Activated CD4-positive, alpha-beta T cell treated with anti-CD3 and anti-CD28 coated beads for 4 hours (primary cell): ENCODE data around the gene CLDN7.

Experiments
- DNase-seq, 2 donors: peaks; one replicate each; pipeline ENCODE4 v3.0.0-alpha.2; 2020

CLDN7 gene, protein sequence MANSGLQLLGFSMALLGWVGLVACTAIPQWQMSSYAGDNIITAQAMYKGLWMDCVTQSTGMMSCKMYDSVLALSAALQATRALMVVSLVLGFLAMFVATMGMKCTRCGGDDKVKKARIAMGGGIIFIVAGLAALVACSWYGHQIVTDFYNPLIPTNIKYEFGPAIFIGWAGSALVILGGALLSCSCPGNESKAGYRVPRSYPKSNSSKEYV

DNA sequence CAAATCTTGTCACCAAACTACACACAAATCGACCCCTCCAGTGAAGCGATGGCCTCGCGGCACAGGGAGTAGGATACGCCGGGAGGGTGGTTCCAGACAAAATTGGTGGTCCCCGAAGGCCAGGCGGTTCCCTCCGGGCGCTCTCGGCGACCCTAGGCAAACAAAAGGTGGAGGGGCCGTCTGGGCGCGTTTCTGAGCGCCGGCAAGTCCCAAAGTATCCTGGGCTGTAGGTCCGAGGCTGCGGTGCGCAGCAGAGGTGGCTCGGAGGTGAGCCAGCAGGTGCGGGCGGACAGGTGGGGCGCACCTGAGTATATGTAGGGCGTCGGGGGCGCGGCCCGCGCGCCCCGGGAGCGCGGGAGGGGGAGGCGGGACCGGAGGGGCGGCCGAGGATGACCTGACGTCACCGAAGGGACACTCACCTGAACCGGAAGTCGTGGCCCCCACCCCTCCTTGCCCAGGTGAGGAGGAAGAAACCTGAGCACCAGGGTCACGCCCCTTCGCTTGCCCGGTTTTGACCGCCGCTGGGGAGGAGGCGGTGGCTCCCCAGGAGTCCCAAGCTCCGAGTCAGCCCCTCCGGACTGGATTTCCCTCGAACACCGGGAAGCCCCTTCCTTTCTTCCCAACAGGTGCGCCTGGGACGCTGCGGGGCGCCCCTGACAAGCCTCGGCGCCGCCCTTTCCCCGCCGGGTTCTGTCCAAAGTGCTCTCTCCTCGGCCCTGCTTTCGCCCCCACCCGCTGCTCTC is at the start of gene CLDN7:
Gene CLDN7, minus strand, starts transcription at position 287 of the 743 bp plus-strand sequence. CDS start 435 bp downstream, outside the sequence.
- no peak for DNase-seq

DNA sequence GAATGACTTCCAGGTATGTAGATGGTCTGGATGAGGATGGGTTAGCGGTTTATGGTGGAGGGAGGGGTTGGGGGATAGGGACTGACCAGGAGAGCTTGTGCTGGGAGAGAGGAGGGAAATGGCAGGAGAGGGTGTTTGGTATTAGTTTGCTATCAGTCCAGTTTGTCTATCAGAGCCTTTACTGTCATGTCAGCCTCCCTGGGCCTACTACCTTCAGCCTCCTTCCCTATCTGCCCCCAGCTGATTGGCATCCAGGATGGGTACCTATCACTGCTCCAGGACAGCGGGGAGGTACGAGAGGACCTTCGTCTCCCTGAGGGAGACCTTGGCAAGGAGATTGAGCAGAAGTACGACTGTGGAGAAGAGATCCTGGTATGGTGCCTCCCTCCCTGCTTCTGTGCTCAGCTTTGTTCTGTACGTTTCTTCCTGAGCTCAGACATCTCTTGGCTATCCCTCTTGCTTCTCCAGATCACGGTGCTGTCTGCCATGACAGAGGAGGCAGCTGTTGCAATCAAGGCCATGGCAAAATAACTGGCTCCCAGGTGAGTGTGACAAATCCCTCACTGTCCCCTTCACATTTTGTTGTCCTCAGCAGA is 48.9 kb upstream of the CLDN7 start:
- DNase-seq = no peak

DNA sequence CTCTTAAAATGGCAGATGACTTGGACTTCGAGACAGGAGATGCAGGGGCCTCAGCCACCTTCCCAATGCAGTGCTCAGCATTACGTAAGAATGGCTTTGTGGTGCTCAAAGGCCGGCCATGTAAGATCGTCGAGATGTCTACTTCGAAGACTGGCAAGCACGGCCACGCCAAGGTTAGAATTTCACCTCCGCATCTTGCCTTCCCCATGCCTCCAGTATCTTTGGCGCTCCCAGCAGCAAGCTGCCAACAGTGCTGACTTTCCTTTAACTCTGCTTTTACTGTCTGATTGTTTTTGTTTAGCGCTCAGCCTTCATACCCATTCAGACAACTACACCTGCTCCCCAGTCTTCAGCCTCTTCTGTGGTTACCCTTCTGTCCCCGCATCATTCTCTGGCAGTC is 47.4 kb upstream of the CLDN7 start:
- no peak for DNase-seq

DNA sequence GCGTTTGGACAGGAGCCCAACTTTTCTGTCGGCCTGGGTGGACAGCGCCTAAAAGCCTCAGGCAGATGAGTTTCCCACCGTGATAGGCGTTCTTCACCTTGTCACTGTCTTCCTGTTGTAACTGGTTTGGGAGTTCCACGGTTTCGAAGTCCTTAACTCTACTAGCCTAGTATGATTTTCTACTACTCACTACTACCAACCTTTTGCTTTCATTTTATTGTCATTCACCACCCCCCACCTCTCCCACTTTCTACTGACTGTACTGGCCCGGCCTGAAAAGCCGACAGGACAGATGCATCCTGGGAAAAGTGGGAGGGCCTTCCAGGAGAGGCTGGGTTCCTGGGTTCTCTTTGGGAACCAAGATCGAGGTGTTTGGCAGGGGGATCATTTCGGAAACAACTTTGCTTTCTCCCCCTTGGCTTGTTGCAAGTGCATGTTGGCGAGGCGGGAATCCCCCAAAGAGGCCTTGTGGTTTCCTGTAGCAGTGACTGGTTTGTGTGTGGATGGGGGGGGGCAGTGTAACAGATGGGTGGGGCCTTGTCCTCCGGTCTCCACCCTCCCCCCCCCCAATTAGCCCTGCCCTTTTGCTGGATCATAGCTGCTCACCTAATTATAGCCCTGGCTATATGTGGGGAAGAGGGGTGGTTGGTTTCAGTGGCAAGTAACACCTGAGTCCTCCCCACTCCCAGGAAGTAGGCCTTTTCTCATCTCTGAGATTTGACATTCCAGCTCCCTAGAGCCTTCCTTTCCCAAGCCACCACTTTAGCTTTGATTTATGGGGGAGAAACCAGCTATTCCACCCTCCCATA is 46.6 kb upstream of the CLDN7 start:
- peak; percentile 88 to 91 for DNase-seq

DNA sequence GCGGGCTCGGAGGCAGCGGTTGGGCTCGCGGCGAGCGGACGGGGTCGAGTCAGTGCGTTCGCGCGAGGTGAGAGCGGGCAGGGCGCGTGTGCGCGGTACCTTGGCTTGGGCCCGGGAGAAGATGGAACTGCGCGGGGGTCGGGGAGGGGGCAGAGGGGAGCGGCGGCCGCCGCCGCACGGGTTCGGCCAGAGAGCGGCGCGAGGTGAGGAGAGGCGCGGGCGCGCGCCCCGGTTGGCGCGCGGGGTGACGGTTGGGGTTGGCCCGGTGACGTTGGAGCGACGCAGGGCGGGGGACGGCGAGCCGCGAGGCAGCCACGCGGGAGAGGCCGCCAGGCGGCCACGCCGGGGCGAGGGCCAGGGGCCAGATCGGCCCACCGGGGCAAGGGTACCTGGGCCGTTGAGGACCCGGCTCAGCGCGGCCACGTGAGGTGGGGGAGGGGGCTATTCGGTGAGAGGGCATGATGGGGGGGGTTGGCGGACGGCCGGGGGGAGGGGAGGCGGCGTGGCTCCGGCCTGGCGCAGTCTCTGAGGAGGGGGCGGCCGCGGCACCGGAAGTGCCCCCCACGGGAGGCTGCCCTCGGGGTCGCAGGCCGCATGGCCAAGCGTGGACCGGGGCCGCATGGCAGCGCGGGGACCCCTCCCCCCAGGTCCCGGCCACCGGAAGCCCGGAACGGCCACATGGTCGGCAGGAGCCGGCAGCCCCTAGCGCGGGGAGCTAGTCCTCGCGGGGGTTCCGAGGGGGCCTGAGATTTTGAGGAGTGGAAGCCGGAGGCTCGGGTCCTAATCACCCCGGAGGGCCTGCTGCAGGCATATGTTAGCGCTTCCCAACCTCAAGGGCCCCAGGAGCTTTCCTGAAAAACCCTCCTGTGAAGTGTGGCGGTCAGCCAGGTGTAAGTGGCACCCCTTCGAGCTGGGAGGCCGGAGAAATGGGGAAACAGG is 45.7 kb upstream of the CLDN7 start:
- DNase-seq = peak; percentile 44 to 53

DNA sequence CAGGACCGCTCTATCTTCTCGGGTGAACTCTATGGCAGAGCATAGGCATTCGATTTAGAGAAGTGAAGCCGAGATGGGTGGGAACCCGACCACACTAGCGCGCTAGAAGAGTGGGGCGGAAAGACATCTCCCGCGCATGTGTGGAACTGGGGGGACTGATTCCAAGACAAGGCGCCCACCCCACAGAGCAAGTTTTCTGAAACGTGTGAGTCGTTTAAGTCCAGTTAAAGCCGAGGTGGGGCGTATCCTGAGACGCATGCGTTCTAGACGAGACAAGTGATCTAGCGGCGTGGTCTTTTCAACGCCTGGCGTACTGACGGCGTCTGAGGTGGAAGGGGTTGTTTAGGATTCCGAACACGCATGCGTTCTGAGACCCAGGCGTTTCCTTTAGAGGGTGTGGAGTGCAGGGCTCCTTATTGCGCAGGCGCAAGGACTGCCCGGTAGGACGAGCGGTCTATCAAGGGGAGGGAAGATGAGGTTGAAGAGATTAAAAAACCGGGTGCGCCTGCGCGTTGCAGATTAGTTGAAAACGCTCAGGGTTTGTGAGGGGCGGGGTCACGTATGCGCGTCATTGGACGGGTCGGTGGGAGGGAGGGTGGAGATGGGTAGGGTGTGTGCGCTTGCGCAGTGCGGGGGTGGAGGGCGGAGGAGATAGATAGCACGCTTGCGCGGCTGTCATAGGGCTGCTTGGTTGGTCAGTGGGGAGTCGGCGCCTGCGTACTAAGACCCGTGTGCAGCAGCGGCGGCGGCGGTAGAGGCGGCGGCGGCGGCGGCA is 44.8 kb upstream of the CLDN7 start, which contains the start of gene EIF5A:
Gene EIF5A, plus strand, starts transcription at position 718 of the 775 bp plus-strand sequence. CDS start 2,008 bp downstream, outside the sequence.
- peak; percentile 100 for DNase-seq

DNA sequence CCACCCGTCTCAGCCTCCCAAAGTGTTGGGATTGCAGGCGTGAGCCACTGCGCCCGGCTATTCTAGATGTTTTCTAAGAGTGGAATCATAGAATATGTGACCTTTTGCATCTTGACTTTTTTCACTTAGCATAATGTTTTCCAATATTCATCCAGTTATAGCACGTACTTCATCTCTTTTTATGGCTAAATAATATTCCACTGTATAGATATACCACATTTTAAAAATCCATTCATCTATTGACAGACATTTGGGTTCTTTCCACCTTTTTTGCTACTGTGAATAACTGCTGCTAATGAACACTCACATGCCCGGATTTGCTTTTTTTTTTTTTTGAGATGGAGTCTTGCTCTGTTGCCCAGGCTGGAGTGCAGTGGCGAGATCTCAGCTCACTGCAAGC is 41.9 kb upstream of the CLDN7 start:
- DNase-seq = no peak

DNA sequence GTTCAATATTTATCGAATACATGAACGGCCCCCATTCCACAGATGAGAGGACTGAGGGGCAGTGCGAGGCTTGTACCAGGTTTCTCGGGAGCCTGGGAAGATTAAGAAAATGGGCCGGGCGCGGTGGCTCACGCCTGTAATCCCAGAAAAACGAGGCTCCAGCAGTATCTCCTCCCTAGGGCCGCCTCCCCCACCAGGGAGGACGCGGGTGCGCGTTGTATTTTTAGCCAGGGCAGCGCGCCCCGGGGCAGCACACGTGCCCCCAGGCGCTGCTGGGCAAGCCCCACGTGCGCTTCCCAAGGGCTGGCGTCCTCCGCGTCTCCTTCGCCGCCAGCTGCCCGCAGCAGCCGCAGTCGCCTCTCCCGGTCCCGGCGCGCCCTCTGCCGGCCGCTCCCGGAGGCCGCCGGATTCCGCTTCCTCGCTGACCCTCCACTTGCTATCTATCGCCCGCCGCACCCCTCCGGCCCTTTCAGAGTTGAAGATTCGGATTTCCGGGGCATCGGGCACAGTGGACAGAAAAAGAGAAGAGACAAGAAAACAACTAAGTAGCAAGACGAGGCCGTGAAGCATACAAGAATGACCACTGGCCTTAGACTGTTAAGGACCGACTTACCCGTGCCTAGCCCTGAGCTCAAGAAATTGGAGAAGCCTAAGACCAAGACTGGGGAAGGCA is 34.0 kb upstream of the CLDN7 start:
- DNase-seq = peak; percentile 57 to 67

DNA sequence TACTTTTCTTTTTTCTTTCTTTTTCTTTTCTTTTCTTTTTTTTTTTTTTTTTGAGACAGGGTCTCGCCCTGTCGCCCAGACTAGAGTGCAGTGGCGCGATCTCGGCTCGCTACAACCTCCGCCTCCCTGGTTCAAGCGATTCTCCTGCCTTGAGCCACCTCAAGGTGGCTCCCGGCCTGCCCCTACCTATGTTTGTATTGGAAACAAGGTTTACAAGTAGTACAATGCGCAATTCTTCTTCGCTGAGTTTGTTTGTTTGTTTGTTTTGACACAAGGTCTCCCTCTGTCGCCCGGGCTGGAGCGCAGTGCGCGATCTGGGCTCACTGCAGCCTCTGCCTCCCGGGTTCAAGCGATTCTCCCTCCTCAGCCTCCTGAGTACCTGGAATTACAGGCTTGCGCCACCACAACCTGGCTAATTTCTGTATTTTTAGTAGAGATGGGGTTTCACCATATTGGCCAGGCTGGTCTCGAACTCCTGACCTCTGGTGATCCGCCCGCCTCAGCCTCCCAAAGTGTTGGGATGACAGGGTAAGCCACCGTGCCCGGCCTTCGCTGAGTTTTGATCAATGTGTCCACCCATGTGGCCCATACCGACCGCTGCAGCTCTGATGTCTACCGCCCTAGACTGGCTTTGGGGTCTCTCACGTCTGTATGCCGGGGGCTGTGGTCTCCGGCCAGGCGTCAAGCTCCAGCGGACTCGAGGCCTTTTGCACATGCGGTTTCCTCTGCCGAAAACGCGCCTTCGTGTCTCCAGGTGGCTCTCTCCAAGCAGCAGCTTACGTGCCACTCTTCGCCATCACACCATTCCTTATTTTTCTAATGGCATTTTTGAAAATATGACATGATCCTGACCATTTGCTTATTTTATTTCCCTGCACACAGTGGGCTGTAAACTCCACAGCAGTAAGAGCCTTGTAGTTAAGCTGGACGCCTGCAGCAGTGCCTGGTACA is 33.2 kb upstream of the CLDN7 start:
- DNase-seq = no peak

DNA sequence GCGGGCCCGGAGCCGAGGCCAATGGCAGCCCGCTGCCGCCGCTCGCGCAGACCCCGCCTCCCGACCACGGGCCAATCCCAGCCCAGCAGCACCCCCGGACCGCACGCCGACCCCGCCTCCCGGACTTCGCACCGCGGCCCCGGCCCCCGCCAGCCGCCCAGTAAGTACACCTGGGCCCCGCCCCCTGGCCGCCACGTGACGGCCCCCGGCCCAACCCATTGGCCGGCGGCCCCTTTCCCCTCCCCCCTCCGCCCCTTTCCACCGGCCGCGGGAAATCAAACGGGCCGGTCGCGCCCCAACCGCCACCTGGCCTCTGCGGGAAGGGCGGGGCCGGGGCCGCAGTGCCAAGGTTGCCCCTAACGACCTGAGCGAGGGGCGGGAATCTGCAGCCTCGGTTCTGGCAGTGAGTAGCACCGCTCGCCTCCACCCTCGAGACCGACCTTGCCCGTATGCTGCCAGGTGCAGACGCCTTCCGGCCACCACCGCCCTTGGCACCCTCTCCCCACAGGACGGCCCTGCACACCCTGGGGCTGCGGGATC is 32.4 kb upstream of the CLDN7 start, which contains the start of gene YBX2:
Gene YBX2, minus strand, starts transcription at position 26 of the 540 bp plus-strand sequence. CDS start 139 bp downstream, outside the sequence.
- DNase-seq = peak; percentile 65 to 75

DNA sequence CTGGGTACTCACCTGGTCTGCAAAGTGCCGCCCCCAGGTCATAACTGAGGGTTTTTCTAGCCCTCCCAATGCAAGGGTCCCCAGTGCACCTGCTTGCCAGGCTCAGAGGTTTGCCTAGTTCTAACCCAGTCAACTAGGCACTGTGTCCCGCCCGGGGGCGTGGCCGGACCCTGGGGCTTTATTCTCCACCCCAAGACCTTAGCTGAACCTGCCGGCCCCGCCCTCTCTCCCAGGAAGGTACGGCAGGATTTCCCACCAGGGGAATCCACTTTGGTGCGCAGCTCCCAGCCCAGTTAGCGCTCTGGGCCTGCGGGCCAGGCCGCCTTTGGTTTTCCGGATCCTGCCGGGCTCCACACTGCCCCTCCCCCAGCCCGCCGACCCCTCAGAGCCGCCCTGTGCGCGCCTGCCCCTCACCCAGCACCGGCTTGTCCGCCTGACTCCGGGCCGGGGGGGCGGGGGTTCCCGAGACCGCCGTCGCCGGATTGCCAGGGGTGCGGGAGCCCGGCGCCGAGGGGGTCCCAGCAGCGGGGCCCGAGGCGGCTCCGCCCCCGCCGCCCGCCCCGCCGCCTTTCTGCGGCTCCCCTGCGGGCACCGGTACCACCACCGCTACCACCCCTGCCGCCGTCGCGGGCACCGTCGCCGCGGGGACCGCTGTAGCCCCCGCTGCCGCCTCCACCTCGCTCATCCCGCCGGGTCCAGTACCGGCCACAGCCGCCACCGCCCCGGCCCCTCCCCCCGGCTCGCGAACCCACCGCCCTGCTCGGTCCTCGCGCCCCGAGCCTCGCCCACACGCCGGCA is 31.7 kb upstream of the CLDN7 start:
- DNase-seq = no peak

DNA sequence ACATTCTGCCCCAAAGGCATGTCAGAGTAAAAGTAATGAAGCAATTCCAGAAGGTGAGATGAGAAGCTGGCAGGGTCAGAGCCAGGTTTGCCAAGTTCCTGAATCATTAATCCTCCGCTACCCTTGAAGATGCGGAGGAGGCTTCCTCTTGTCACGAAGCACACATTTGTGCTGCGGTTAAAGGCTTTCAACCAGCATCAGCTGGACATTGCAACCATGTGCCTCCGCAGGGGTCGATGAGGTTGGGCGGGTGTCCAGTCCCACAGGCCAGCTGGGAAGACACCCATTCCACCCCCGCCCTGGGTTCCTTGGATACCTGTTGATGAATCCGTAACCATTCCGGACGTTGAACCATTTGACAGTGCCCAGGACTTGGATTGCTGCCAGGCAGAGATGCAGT is 30.9 kb upstream of the CLDN7 start:
- no peak for DNase-seq

DNA sequence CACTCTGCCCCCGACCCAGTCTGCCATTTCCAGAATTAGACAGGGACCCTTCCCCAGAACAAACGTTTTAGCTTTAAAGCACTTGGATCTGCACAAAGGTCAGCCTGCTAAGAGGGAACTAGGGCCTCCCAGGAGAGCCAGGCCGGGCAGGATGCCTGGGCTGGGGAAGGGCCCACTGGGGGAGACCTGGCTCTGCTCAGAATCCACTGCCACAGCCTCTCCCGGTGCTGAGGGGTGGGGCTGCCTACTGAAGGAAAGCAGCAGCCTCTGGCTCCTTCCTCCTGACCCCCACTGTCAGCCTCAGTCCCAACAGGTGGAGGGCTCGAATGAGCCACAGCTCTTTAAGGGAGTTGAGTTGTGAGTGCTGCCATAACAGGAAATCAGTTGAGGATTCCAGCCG is 30.5 kb upstream of the CLDN7 start:
- DNase-seq = no peak

DNA sequence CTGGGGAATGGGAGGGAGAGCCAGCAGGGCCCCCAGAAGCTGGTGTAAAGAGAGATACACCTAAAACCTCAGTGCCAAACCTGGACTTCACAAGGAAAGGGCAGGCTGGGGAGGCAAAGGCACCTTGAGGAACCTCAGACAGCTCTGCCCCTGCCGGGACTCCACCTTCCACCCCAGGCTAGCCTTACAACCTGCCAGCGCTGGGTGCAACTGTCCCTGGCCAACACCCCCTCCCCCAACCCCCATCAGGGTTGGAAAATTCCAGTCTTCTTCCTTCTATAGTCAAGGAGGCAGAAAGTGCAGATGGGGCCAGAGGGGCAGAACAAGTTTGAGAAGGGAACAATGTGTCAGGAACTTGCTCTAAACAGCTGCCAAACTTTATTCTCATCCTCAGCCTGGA is 29.9 kb upstream of the CLDN7 start:
- DNase-seq = no peak

DNA sequence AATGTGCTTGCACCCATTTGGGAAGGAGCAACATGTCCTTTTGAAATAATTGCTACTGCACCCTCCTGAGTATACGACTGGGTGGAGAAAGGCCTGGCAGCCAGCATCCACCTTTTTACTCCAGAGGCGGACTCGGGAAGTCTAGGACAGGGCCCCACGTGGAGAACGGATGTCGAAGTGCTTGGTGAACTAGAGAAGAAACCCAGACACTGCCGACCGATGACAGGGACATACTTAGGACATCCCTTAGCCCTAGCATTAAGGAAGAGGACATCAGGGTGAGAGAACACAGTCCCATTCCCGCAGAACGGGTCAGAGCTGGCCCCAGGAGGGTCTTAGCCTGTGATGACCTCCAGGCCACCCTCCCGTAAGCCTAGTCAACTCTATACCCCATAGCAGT is 28.4 kb upstream of the CLDN7 start:
- no peak for DNase-seq

DNA sequence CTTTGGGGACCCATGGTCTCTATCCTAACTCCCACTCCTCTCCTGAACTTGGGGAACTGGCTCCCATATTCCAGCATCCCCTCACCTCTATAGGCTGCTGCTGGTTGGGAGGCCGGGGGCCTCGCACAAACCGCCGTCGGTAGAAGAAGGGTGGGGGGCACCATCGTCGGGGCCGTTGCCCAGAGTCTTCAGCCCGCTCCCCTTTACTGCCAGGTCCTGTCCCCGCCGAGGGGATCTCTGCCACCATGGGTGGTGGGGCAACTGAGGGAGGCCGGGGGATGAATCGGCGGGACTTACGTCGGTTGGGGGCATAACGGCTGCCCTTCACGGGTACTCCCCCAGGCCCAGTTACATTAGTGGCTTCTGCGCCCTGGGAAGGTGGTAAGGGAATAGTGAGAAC is 27.9 kb upstream of the CLDN7 start:
- no peak for DNase-seq

DNA sequence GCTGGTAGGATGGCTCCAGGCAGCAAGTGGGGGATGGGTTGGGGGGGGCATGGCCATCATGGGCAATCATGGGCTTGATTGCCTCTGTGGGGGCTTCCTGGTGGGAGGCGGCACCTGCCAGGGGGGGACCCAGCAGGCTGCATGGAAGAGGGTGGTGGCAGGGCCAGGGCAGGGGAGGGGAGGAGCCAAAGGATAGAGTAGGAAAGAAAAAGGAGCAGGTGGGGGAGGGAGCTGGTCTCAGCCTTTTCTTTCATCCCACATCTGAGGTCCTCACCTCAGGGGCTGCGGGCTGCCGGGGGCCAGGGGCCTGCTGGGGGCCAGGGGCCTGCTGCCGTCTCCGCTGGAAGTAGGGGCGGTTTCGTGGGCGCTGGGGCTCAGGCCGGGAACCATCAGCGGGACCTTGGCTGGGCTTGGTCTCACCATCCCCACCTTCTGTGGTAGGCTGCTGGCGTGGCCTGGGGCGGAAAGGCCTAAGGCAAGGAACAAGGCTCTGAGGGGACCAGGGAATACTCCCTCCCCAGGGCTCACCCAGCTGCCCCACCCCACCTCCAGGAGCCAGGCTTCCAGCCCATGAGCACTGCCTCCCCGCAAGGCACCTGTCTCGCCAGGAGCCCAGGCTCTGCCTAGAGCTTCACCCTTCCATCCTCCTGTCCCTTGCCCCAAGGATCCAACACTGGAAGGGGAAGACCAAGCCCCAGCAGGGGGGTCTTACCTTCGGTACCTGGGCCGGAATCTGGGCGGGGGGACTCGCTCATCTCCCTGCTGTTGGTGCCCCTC is 27.2 kb upstream of the CLDN7 start:
- DNase-seq = no peak
